CD4-positive, alpha-beta T cell treated with Interleukin-15 for 4 hours (primary cell): Measurements from ENCODE around the gene ARL5B.

ENCODE experiments used
- DNase-seq: peaks from one replicate; pipeline ENCODE4 v3.0.0-alpha.2; 2020; ENCODE audit warnings: low spot score

ARL5B gene

GRCh38 chr10:18703521-18703920 is 44.3 kb downstream of the ARL5B start:
- no peak for DNase-seq

GRCh38 chr10:18710201-18710653 is 51.0 kb downstream of the ARL5B start:
- no peak for DNase-seq

- DNase-seq: no peak
Measured at GRCh38 chr10:18713077-18713476, 53.8 kb downstream of the ARL5B start.

GRCh38 chr10:18718991-18719390 is 59.8 kb downstream of the ARL5B start:
- DNase-seq: no peak

- DNase-seq: no peak
Measured at GRCh38 chr10:18719811-18720210, 60.6 kb downstream of the ARL5B start.

GRCh38 chr10:18721067-18721466 is 61.8 kb downstream of the ARL5B start:
- no peak for DNase-seq

- no peak for DNase-seq
Measured at GRCh38 chr10:18723801-18724200, 64.6 kb downstream of the ARL5B start.
